HEK293 (cell line): ENCODE data around the gene TXNDC11.

Experiments
- CTCF ChIA-PET: fragments of 350-600 bp; formaldehyde crosslinking; extraction: SDS; loops from one replicate; lab custom pipeline; 2021; ENCODE audit warnings: antibody characterized with exemption; lab: Yijun Ruan, JAX
- POLR2A ChIA-PET: fragments of 300-600 bp; formaldehyde crosslinking; extraction: SDS; loops from one replicate; lab custom pipeline; 2020; ENCODE audit warnings: antibody characterized with exemption, inconsistent platforms; lab: Yijun Ruan, JAX
- H3K27ac ChIP-seq: fragments of 200-500 bp; sonication (Bioruptor generic); 2 replicates; pipeline ENCODE4 v1.5.1; 2014; ENCODE audit warnings: low read depth, low read length, control low read depth, inconsistent platforms; ENCODE audit errors: extremely low read depth
- H3K36me3 ChIP-seq, 2 experiments: fragments of 200-500 bp in 1 of 2; sonication (Bioruptor generic) in 1 of 2; 1 replicate in 1 of 2; 2 replicates in 1 of 2; pipeline ENCODE4 v1.5.1; 2014 to 2017; ENCODE audit warnings: inconsistent platforms in 2 of 2, low read length in 2 of 2; ENCODE audit not compliant: control insufficient read depth in 2 of 2, insufficient read depth in 1 of 2
- H3K4me1 ChIP-seq: fragments of 200-500 bp; sonication (Bioruptor generic); 2 replicates; pipeline ENCODE4 v1.5.1; 2014; ENCODE audit warnings: mild to moderate bottlenecking, low read length, inconsistent platforms; ENCODE audit not compliant: control insufficient read depth, insufficient read depth
- H3K4me3 ChIP-seq: 2 replicates; pipeline ENCODE4 v1.5.1; 2011; ENCODE audit warnings: low read depth, mild to moderate bottlenecking, control low read depth, low read length, moderate library complexity
- H3K9me3 ChIP-seq: fragments of 200-500 bp; sonication (Bioruptor generic); 2 replicates; pipeline ENCODE4 v1.5.1; 2014; ENCODE audit warnings: low read depth, low read length, inconsistent platforms; ENCODE audit not compliant: control insufficient read depth, insufficient read depth
- IKZF3 ChIP-seq: fragments of 450-650 bp; IDR thresholded peaks from 2 replicates; pipeline ENCODE4 v1.5.0; 2018; ENCODE audit warnings: missing biosample characterization, mild to moderate bottlenecking, missing genetic modification characterization, moderate library complexity
- KLF17 ChIP-seq: fragments of 450-650 bp; formaldehyde crosslinking; IDR thresholded peaks from 2 replicates; pipeline ENCODE4 v1.5.1; 2016; ENCODE audit warnings: missing biosample characterization, missing genetic modification characterization
- PRDM1 ChIP-seq: fragments of 450-650 bp; formaldehyde crosslinking; IDR thresholded peaks from 2 replicates; pipeline ENCODE4; 2016; ENCODE audit warnings: missing biosample characterization, missing genetic modification characterization
- ZNF114 ChIP-seq: fragments of 450-650 bp; formaldehyde crosslinking; IDR thresholded peaks from 2 replicates; pipeline ENCODE4 v1.5.0; 2017; ENCODE audit warnings: missing biosample characterization, missing genetic modification characterization
- ZNF133 ChIP-seq: fragments of 450-650 bp; formaldehyde crosslinking; IDR thresholded peaks from 2 replicates; pipeline ENCODE4 v1.5.1; 2016; ENCODE audit warnings: missing biosample characterization, missing genetic modification characterization
- ZNF138 ChIP-seq: fragments of 450-650 bp; formaldehyde crosslinking; IDR thresholded peaks from 2 replicates; pipeline ENCODE4 v1.5.1; 2016; ENCODE audit warnings: missing biosample characterization, missing genetic modification characterization, borderline replicate concordance
- ZNF169 ChIP-seq: fragments of 450-650 bp; formaldehyde crosslinking; IDR thresholded peaks from 2 replicates; pipeline ENCODE4 v1.5.1; 2016; ENCODE audit warnings: missing biosample characterization, missing genetic modification characterization
- ZNF280D ChIP-seq: fragments of 450-650 bp; formaldehyde crosslinking; IDR thresholded peaks from 2 replicates; pipeline ENCODE4 v1.5.1; 2016; ENCODE audit warnings: missing biosample characterization, missing genetic modification characterization
- ZNF366 ChIP-seq: fragments of 450-650 bp; formaldehyde crosslinking; conservative IDR thresholded peaks from 2 replicates; pipeline ENCODE4 v1.5.1; 2016; ENCODE audit warnings: missing biosample characterization, missing genetic modification characterization
- ZNF37A ChIP-seq: fragments of 450-650 bp; IDR thresholded peaks from 2 replicates; pipeline ENCODE4 v1.5.1; 2018; ENCODE audit warnings: missing biosample characterization, missing genetic modification characterization
- ZNF416 ChIP-seq: fragments of 450-650 bp; formaldehyde crosslinking; IDR thresholded peaks from 2 replicates; pipeline ENCODE4 v1.5.1; 2016; ENCODE audit warnings: missing biosample characterization, missing genetic modification characterization
- ZNF473 ChIP-seq: fragments of 450-650 bp; formaldehyde crosslinking; IDR thresholded peaks from 2 replicates; pipeline ENCODE4 v1.5.1; 2017; ENCODE audit warnings: missing biosample characterization, missing genetic modification characterization
- ZNF530 ChIP-seq: fragments of 450-650 bp; formaldehyde crosslinking; IDR thresholded peaks from 2 replicates; pipeline ENCODE4 v1.5.1; 2016; ENCODE audit warnings: low read depth, missing biosample characterization, missing genetic modification characterization
- ZNF555 ChIP-seq: fragments of 450-650 bp; formaldehyde crosslinking; conservative IDR thresholded peaks from 2 replicates; pipeline ENCODE4 v1.5.1; 2017; ENCODE audit warnings: missing biosample characterization, mild to moderate bottlenecking, missing genetic modification characterization, inconsistent platforms
- ZSCAN23 ChIP-seq: fragments of 450-650 bp; formaldehyde crosslinking; IDR thresholded peaks from 2 replicates; pipeline ENCODE4 v1.5.1; 2016; ENCODE audit warnings: missing biosample characterization, missing genetic modification characterization
- TF ChIP-seq, protein P1 (sequence below): fragments of 450-650 bp; formaldehyde crosslinking; IDR thresholded peaks from 2 replicates; pipeline ENCODE4 v1.5.1; 2016; ENCODE audit warnings: missing biosample characterization, missing genetic modification characterization
- TF ChIP-seq, protein P2 (sequence below): fragments of 450-650 bp; formaldehyde crosslinking; IDR thresholded peaks from 2 replicates; pipeline ENCODE4 v1.5.1; 2016; ENCODE audit warnings: missing biosample characterization, missing genetic modification characterization

The TXNDC11 gene

GRCh38 chr16:11679250-11679649 is 63.4 kb downstream of the TXNDC11 start:
- no peak overlapping the region for H3K27ac ChIP-seq
- H3K4me1 ChIP-seq: peaks cover 6% of the 10 kb centered on the region
- ChIA-PET CTCF (no interaction called here), POLR2A (no interaction called here)
- peaks cover 4 to 84% of the 10 kb centered on the region in 2 experiments; a peak in 2 of 3 replicates for H3K36me3 ChIP-seq
- no peaks in the 10 kb centered on the region for H3K9me3 ChIP-seq
- no peak for TF ChIP-seq ZSCAN23 (tag by site-specific recombination)
- H3K4me3 ChIP-seq: no peak overlapping the region

DNA sequence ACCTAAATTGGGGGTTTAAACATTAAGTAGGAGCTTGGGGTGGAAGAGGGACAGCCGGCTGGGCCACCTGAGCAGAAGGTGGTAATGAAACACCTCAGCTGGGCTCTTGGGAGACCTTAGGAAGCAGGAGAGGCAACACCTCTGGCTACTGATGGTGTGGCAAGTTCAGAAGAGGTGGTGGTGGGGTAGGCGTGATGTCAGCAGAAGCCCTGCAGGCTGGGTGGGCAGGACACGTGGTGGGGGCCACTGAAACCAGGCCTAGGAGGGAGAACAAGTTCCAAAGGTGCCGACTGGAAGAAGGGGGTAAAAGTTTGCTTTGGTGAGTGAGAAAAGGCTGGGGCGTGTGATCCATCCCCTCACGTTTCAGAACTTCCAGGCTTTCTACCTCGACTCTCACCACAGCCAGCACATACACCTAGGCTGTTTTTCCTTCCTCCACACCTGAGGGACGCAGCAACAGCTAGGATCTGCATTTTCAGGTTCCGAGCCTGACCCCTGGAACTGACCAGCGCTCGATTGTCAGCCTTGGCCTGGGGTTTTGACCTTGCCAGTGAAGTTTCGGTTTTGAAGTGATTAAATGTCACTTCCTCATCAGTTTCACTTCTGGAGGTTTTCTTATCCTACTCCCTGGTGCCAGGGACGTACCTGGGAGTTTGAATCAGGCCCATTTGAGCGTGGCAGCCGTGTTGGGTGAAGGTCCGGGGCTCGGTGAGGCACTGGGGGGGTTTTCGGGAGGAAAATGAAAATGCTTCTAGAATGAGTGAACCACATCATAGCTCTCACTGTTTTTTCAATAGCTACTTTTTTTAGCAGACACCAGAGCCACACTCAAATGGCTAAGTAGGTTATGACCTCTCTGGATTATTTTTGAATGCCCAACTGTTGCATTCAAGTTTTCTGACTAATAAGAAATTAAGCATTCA is 64.4 kb downstream of the TXNDC11 start:
- CTCF ChIA-PET: interaction anchor here (0.7 to 2.1 kb wide), 3 partner anchors 12 to 238 kb away, joined by 3 to 6 read pairs (median 5); partner anchors contain the start of gene GSPT1
- H3K4me1 ChIP-seq: peaks cover 6% of the 10 kb centered on the region
- H3K27ac ChIP-seq: no peak overlapping the region
- no peaks in the 10 kb centered on the region for H3K9me3 ChIP-seq
- H3K4me3 ChIP-seq: no peak overlapping the region
- TF ChIP-seq PRDM1 (tag by site-specific recombination): peak; percentile 53; the same call in 1 of the 2 replicates
- TF ChIP-seq, protein P1, sequence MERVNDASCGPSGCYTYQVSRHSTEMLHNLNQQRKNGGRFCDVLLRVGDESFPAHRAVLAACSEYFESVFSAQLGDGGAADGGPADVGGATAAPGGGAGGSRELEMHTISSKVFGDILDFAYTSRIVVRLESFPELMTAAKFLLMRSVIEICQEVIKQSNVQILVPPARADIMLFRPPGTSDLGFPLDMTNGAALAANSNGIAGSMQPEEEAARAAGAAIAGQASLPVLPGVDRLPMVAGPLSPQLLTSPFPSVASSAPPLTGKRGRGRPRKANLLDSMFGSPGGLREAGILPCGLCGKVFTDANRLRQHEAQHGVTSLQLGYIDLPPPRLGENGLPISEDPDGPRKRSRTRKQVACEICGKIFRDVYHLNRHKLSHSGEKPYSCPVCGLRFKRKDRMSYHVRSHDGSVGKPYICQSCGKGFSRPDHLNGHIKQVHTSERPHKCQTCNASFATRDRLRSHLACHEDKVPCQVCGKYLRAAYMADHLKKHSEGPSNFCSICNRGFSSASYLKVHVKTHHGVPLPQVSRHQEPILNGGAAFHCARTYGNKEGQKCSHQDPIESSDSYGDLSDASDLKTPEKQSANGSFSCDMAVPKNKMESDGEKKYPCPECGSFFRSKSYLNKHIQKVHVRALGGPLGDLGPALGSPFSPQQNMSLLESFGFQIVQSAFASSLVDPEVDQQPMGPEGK (tag by site-specific recombination): no peak
- TF ChIP-seq, all 188 proteins: peak for 1
- POLR2A ChIA-PET: interaction anchor here (1.6 kb wide), 1 partner anchor 64 kb away, joined by 4 read pairs; the partner anchor contains the start of gene TXNDC11
- peaks cover 0 to 74% of the 10 kb centered on the region in 2 experiments; a peak in 1 of 3 replicates for H3K36me3 ChIP-seq

DNA sequence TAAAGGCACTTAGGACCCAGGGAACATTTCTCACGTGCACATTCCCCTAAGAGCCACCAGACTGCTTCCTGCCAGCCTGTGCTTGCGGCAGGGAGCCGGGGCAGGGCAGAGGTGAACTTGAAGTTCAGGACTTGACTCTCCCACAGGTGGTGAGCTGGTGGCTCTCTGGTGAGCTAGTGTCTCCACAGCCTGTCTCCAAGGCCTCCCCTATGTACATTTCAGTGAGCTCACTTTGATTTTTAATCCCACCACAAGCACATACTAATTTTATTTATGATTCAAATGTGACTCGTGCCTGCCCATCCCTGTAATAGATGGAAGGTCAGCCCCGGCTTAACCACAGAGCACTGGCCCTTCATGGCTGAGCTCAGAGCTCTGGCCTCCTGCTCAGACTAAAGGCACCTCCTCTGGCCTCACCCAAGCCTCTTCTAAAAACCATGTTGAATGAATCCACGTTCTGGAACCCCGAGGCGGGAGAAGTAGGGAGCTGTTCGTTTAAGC is 65.2 kb downstream of the TXNDC11 start:
- H3K4me1 ChIP-seq: peaks cover 6% of the 10 kb centered on the region
- ChIA-PET POLR2A (interaction anchor here (1.6 kb wide), 1 partner anchor 65 kb away, joined by 4 read pairs; the partner anchor contains the start of gene TXNDC11), CTCF (interaction anchor here (0.6 to 2.1 kb wide), 4 partner anchors 13 to 280 kb away, joined by 3 to 6 read pairs (median 4); partner anchors contain the start of gene GSPT1)
- H3K36me3 ChIP-seq: peaks cover 0 to 67% of the 10 kb centered on the region in 2 experiments; a peak in 1 of 3 replicates
- no peaks in the 10 kb centered on the region for H3K9me3 ChIP-seq
- TF ChIP-seq ZNF473 (tag by site-specific recombination) (no peak), ZNF366 (tag by site-specific recombination) (no peak), ZNF133 (no peak), ZNF114 (no peak), ZNF138 (no peak), ZNF555 (tag by site-specific recombination) (no peak), ZNF280D (tag by site-specific recombination) (no peak), ZNF416 (no peak), KLF17 (tag by site-specific recombination) (no peak), ZNF37A (tag by site-specific recombination) (no peak), ZNF530 (no peak), IKZF3 (tag by site-specific recombination) (no peak), ZNF169 (tag by site-specific recombination) (no peak)
- TF ChIP-seq, protein P2, sequence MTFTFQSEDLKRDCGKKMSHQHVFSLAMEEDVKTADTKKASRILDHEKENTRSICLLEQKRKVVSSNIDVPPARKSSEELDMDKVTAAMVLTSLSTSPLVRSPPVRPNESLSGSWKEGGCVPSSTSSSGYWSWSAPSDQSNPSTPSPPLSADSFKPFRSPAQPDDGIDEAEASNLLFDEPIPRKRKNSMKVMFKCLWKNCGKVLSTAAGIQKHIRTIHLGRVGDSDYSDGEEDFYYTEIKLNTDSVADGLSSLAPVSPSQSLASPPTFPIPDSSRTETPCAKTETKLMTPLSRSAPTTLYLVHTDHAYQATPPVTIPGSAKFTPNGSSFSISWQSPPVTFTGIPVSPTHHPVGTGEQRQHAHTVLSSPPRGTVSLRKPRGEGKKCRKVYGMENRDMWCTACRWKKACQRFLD (tag by site-specific recombination): no peak
- H3K27ac ChIP-seq: no peak overlapping the region
- no peak overlapping the region for H3K4me3 ChIP-seq
